Stimulated activated CD8-positive, alpha-beta memory T cell treated with anti-CD3 and anti-CD28 coated beads, Interleukin-15, amount 100 ng/mL, for 1 hour (primary cell): Measurements from ENCODE around the gene TEX35.

Experiments
- DNase-seq: peaks from one replicate; pipeline ENCODE4 v3.0.0-alpha.2; 2020; ENCODE audit warnings: low read depth

Gene TEX35

GRCh38 chr1:178512566-178513277 is at the start of gene TEX35:
TEX35 (plus strand) TSS chr1:178513109; CDS start chr1:178513189, 80 bp downstream.
- DNase-seq = no peak

DNA sequence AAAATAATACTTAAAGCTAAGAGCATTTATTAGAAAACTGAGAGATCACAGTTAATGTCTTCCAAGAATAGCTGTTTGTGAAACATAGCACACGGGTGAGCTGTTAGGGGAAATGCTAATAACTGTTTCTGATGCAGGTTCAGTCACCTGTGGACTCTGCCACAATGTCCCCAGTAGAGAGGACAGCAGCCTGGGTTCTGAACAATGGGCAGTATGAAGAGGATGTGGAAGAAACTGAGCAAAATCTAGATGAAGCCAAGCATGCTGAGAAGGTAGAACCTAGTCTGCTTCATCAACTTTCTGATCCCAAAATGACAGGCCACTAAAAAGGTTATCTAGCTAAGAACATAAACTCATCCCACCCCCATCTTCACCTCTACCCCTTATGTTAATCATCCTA is 48.8 kb upstream of the TEX35 start:
- no peak for DNase-seq

- no peak for DNase-seq
These were observed 48.3 kb upstream of the TEX35 start for GRCh38 chr1:178464566-178464965.

DNA sequence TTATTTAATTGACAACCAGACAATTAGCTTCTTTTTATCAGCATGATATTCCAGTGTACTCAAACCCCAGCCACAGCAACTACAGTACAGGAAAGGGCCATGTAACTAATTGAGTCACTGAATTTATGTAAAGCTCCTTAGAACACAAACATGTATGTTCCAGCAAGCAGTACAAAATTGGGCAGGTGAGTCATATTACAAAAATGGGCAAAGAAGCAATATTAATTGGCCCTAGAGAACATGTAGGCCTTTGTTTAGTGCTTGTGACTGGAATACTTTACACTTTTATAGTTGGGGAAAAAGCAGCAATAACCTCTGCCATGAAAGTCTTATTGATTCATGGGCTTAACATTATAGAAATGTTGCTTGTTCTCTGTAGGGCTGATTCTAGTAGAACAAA is 47.9 kb upstream of the TEX35 start:
- no peak for DNase-seq

- DNase-seq = no peak
These were observed 45.1 kb upstream of the TEX35 start for GRCh38 chr1:178467837-178468236.

- no peak for DNase-seq
These were observed 42.4 kb upstream of the TEX35 start for GRCh38 chr1:178470411-178470960.

- no peak for DNase-seq
These were observed 40.4 kb upstream of the TEX35 start for GRCh38 chr1:178472531-178472930.

DNA sequence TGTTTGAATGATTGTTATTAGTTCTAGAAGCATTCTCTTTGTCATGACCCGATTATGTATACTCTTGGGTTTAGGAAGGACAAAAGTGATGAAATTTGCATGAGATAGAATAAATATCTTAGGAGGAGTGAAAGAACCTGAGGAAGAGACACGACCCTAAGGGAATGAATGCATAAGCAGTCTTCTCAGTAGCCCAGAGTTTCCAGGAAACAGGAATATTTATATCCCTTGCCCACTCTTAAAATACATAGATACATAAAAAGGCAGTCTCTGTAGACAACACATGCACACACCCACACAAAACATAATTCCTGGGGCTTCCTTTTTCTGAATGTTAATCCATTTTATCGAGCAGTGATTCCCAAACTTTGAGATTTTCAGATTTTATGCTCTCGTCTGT is 35.5 kb upstream of the TEX35 start:
- DNase-seq = no peak

GRCh38 chr1:178477841-178478240 is 35.1 kb upstream of the TEX35 start:
- no peak for DNase-seq

DNA sequence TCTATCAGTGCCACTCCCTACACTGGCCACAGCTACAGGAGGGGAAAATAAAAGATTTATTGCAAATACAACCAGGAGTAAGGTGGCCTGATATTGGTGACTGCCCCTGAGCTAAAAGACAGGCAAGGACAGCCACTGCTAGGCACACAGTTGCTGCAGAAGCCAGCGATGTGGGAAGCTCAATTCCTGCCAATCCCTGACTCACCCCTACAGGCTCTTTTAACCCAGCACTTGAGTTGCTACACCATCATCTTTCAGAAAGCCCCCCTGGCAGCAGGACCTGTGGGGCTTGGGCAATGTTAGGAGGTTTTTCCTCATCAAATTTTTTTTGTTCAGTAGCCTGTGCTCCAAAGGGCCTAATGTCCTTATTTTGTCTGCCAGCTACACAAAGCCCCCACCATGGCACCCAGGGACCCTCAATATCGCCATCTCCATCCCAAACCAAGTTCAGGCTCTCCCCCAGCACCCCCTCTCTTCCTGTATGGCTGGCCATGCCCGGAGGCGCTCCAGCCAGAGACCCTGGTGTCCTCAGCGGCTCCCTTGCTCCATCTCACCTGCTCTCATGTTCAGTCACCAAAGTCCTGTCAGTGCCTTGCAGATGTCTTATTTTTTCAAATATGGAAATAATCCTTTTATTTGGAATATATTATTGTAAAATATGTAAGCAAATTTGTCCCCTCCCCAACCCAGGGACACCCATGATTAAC is 29.5 kb upstream of the TEX35 start:
- no peak for DNase-seq

DNA sequence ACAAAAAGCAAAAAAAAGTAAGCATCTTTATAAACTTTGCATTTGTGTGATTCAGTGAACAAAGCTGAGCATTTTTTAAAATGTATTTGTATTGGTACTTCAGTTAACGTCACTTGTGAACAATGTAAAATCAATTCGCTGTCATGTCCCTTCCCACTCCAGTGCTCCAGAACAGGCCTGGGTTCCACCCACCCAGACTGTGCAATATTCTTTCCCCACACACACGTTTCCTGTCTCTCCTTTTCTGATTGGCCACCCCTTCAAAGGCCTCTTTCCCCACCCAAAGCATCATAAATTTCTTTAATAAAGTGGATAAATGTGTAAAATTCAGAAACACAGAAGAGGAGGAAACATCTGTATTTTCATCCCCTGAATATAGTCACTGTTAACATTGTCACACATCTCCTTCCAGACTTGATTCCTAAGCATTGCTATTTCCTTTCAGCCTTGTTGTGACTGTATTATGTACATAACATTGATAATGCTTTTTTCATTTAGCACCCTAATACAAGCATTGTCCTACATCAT is 28.1 kb upstream of the TEX35 start:
- DNase-seq = no peak

DNA sequence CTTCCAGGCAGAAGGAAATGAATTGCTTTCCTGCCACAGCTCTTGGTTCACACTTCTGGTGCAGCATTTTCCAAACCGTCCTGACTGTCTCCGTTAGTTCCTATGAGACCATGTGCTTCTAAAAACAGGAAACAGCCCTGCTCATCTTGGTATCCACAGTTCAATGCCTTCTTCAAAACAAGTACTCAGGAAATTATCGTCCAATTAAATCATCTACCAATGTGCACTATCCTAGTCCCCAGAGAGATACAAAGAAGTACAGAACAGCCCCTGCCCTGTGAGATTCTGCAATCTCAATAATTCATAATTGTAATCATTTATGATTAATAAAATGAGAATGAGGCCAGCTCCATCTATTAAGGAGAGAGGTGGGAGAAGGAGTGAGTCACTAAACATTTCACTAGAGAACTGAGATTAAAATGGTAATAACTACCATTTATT is 27.3 kb upstream of the TEX35 start:
- no peak for DNase-seq

DNA sequence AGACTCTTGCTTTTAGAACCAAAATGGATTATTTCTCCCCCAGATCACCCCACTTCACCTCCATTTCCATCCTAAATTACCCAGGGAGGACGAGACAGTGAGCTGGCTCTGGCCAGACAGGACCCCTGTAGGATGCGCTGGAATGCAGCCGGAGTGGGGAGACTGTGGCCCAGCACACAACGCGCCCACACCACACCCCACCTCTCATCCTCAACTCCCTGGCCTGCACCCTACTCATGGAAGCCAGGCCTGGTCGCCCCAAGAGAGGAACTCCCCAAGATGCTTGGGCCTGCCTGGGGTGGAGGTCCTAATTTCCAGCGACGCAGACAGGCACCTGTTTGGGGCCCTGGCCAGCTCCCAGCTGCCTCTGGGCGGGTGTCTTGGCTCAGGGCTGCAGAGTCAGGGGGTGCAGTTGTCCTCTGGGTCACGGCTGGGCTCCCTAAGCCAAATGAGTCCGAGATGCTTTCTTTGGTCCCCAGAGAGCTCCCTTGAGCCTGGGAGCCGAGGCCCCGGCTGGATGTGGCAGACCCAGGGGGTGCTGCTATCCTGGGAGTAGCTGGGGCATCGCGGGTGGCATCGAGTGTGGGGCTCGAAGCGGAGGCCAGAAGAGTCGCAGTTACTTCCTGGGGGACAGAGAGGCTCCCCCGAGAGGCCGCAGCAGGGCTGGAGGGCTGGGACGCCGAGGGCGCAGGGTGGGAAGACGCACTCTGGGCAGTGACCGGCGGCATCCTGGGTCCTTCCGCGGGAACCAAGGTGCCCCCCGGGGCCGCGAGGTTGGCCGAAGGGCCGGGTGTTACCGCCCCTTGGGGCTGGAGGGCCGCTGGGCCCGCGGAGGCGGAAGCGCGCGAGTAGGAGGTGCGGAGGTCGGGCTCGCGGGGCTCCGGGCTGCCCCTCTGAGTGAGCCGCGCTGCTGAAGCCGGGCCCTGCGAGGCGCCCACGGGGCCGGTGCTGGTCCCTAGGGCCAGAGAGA is 26.5 kb upstream of the TEX35 start:
- DNase-seq = no peak

DNA sequence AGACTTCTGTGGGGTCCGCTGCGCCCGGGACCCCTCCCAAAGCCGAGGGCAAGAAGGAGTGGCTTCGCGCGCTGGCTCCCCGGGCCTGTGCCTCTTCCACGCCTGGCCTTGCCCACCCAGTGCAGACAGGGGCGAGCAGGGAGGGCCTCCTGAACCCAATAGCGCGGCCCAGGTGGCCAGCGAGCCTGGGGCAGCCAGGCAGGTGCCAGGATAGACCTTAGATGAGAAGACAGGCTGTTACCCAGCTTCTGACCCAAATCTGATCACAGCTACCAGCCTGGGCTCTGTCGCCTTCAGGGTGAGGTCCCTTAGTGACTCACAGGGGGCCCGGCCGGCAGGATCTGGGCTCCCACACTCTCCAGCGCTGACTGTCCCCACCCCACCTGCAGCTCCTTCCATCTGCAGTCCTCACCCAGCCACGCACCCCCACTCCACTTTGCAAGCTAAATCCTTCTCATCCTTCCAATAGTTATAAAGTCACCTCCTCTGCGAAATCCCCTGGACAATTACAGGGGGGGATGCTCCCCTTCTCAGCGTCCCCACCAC is 25.8 kb upstream of the TEX35 start:
- DNase-seq = no peak

- no peak for DNase-seq
These were observed 24.5 kb upstream of the TEX35 start for GRCh38 chr1:178488393-178488792.

- DNase-seq = no peak
These were observed 23.5 kb upstream of the TEX35 start for GRCh38 chr1:178489399-178489798.

- no peak for DNase-seq
These were observed 22.8 kb upstream of the TEX35 start for GRCh38 chr1:178490136-178490535.

DNA sequence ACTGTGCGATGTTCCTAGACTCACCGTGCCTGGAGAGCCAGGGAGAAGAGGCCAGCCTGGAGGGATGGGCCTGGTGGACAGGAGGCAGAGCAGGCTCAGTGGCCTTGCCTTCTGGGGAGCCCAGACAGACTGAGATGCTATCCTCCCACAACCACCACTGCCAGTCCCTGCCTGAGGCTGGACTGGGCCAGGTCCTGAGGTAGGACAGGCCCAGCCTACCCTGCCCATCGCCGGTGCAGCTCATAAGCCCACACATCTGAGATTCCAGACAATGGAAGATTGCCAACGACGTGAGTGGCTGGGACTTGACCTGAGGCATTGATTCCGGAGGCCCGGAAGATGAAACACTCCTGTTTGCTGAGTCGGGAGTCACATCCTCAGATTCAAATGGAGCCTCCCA is 21.9 kb upstream of the TEX35 start:
- DNase-seq = no peak

- no peak for DNase-seq
These were observed 21.2 kb upstream of the TEX35 start for GRCh38 chr1:178491721-178492120.

DNA sequence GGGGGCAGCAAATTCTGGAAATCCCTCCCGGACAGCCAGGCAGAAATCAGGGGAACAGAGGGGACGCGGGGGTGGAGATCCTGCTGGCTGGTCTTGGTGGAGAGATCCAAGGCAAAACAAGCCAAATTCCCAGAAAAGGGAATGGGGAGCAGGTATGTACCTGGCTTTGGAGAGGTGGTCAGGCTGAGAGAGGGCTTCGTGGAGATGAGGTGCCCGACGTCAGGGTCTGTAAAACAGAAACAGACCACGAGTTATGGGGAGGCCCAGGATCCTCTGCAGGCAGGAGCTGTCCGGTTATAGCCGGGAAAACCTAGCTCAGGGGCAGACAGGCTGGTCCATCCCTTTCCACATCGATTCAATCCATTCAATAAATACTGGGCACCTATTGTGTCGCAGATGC is 20.6 kb upstream of the TEX35 start:
- DNase-seq = no peak

DNA sequence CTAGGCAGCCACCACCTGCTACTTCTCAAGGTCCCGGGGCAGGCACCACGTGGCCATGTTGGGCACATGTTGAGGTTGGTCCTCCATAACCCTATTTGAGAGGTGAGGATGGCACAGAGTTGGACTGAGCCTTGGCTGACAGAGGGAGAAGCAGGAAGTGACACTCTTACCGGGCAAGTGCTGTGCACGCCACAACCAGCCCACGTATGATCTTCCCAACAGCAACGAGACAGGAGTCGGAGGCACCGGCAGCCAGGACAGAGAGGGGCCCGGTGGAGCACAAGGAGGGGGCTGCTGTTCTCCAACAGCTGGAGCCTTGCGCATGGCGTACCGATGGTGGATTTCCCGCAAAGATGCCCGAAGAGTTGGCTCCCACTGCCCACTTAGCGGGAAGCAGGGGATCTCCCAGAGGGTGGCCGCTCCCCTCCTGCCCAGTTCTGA is 19.6 kb upstream of the TEX35 start:
- no peak for DNase-seq

GRCh38 chr1:178494569-178494971 is 18.3 kb upstream of the TEX35 start:
- no peak for DNase-seq
